Right lobe of liver (tissue), 6 donors: ENCODE data around the gene ELMO1. TPM values are rescaled to one million over a fixed set of nuclear protein-coding genes. Genes with fewer than 3 reads are reported as not detected.

ENCODE experiments used
- ATAC-seq, 4 donors: fragments of 200-7000 bp; cut with Tn5 transposase; one replicate each; pipeline ENCODE4 v1.9.1; 2020; ENCODE audit warnings: mild to moderate bottlenecking in 4 of 4, moderate library complexity in 4 of 4
- DNase-seq, 3 donors: peaks; one replicate each; pipeline ENCODE4 v3.0.0-alpha.2; 2020
- H3K27ac ChIP-seq, 3 donors: fragments of 200-600 bp; one replicate each; pipeline ENCODE4 v1.8.0; 2022
- H3K27me3 ChIP-seq, 2 donors: fragments of 200-600 bp; one replicate each; pipeline ENCODE4 v1.8.0; 2022
- H3K36me3 ChIP-seq, 4 donors: fragments of 200-600 bp; sonication (generic) in 1 of 4; one replicate each; pipeline versions ENCODE4 v1.5.1 to v1.8.0; 2017 to 2022; ENCODE audit warnings: control low read depth in 1 of 4
- H3K4me1 ChIP-seq, 4 donors: fragments of 200-600 bp; sonication (generic) in 1 of 4; one replicate each; pipeline versions ENCODE4 v1.5.1 to v1.8.0; 2017 to 2022; ENCODE audit warnings: control low read depth in 1 of 4
- H3K4me3 ChIP-seq, 3 donors: fragments of 200-600 bp; one replicate each; pipeline ENCODE4 v1.8.0; 2022
- H3K9me3 ChIP-seq, 4 donors: fragments of 200-600 bp; sonication (generic) in 1 of 4; one replicate each; pipeline versions ENCODE4 v1.5.1 to v1.8.0; 2017 to 2022; ENCODE audit warnings: control low read depth in 1 of 4
- CTCF ChIP-seq, 4 donors: fragments of 200-600 bp in 3 of 4; fragments of 450-650 bp in 1 of 4; IDR thresholded peaks; one replicate each; pipeline versions ENCODE4 v1.5.1 to v1.8.0; 2016 to 2022; ENCODE audit warnings: antibody characterized with exemption in 4 of 4, mild to moderate bottlenecking in 2 of 4
- POLR2A ChIP-seq: fragments of 450-650 bp; IDR thresholded peaks from one replicate; pipeline ENCODE4 v1.6.1; 2017; ENCODE audit warnings: antibody characterized with exemption, mild to moderate bottlenecking
- WGBS: methylation state at CpG from one replicate; pipeline ENCODE4 v1.1.6; 2018; ENCODE audit warnings: low coverage, low lambda C conversion rate; ENCODE audit not compliant: insufficient coverage; ENCODE audit errors: missing lambda C conversion rate; 5-methylcytosine and 5-hydroxymethylcytosine counted together
- intact Hi-C, 2 donors: fragments of 100-400 bp; cut with DNase I; formaldehyde crosslinking; loops; one replicate each; pipeline versions ENCODE4 v1.11.2 to v1.14.1; 2022
- total RNA-seq, 6 experiments: library from RNA; depleted of rRNA in 2 of 6; stranded (reverse); fragments of >200 nt in 2 of 6; fragmentation: NEBNext Ultra II Directional in 3 of 6; extraction: Animal tissue kit (Norgen Biotek cat#: 25700) in 3 of 6; gene quantifications; one replicate each; pipeline versions ENCODE4 v1.1.0 to v1.2.4, GENCODE V29; 2016 to 2023
- donor health status: DM: no; HTN: yes; CAD: no.
- donor health status: DM: no; HTN: no; CAD: no.
- donor health status: DM: no; HTN: no; CAD: no.
- donor health status: DM: no; HTN: yes; CAD: no.
- donor health status: DM: no; HTN: yes; CAD: no.

The ELMO1 gene
- total RNA-seq, 6 experiments from 2014 or later = 18.4 to 55.4 (median 25.1) TPM

GRCh38 chr7:37205451-37205850, 243.2 kb downstream of the ELMO1 start:
- H3K36me3 ChIP-seq = peaks cover 0 to 8% (median 0%) of the 10 kb centered on the region in 4 donors
- TF ChIP-seq POLR2A = no peak
- no peak for TF ChIP-seq CTCF (IDR thresholded peaks at IDR 0.05)
- no peak for DNase-seq
- peaks cover 0 to 24% (median 14%) of the 10 kb centered on the region in 4 donors for H3K4me1 ChIP-seq
- intact Hi-C loops = no loop called here
- H3K4me3 ChIP-seq = no peak overlapping the region
- H3K27ac ChIP-seq = no peak overlapping the region
- ATAC-seq = no peak
- H3K27me3 ChIP-seq = no peaks in the 10 kb centered on the region
- no peaks in the 10 kb centered on the region for H3K9me3 ChIP-seq
- WGBS = 46% methylated on average over 6 of the region's 6 CpGs

GRCh38 chr7:37201876-37202198, 246.8 kb downstream of the ELMO1 start:
- Histone ChIP-seq H3K4me1 (peaks cover 0 to 20% (median 8%) of the 10 kb centered on the region in 4 donors), H3K27ac (peak overlapping the region in 1 of 3 donors; percentile 12), H3K36me3 (peaks cover 0 to 8% (median 0%) of the 10 kb centered on the region in 4 donors), H3K9me3 (no peaks in the 10 kb centered on the region), H3K4me3 (no peak overlapping the region), H3K27me3 (no peaks in the 10 kb centered on the region)
- DNase-seq (no peak), ATAC-seq (no peak)
- no peak for TF ChIP-seq POLR2A
- no peak for TF ChIP-seq CTCF (IDR thresholded peaks at IDR 0.05)
- intact Hi-C loops = no loop called here
- 50% methylated on average over 1 of the region's 2 CpGs for WGBS

- intact Hi-C loops = no loop called here
- Histone ChIP-seq H3K9me3 (no peaks in the 10 kb centered on the region), H3K36me3 (peaks cover 0 to 8% (median 2%) of the 10 kb centered on the region in 4 donors), H3K4me3 (no peak overlapping the region), H3K27ac (peak overlapping the region; percentile 37 to 90 (median 80)), H3K4me1 (peaks cover 0 to 20% (median 8%) of the 10 kb centered on the region in 4 donors), H3K27me3 (no peaks in the 10 kb centered on the region)
- DNase-seq (peak; percentile 75 to 85 (median 80)), ATAC-seq (peak; percentile 89 to 94 (median 92))
- TF ChIP-seq CTCF (IDR thresholded peaks at IDR 0.05) (peak; percentile 87 to 91 (median 88)), POLR2A (no peak)
- WGBS = 17% methylated on average over 6 of the region's 6 CpGs
Observed at GRCh38 chr7:37201003-37201875, 247.4 kb downstream of the ELMO1 start.

- Histone ChIP-seq H3K27me3 (no peaks in the 10 kb centered on the region), H3K4me1 (peaks cover 0 to 20% (median 8%) of the 10 kb centered on the region in 4 donors), H3K4me3 (no peak overlapping the region), H3K36me3 (peaks cover 0 to 5% (median 2%) of the 10 kb centered on the region in 4 donors), H3K27ac (peak overlapping the region in 1 of 3 donors; percentile 50), H3K9me3 (no peaks in the 10 kb centered on the region)
- 31% methylated on average over 6 of the region's 6 CpGs for WGBS
- intact Hi-C loops = no loop called here
- DNase-seq (peak; percentile 77 to 83 (median 77)), ATAC-seq (peak; percentile 86 to 88 (median 88))
- peak; percentile 80 to 90 (median 88) for TF ChIP-seq CTCF (IDR thresholded peaks at IDR 0.05)
- TF ChIP-seq POLR2A = no peak
Observed at GRCh38 chr7:37198906-37199485, 249.7 kb downstream of the ELMO1 start.
